Activated CD8-positive, alpha-beta T cell treated with anti-CD3 and anti-CD28 coated beads, Interleukin-2, amount 10 ng/mL, durations not matched to agents 7 days and 5 days (primary cell): ENCODE data around the gene NTNG1. TPM values are rescaled to one million over a fixed set of nuclear protein-coding genes. Genes with fewer than 3 reads are reported as not detected.
A peak's percentile ranks its signal among the peaks of the same experiment; 100 is the strongest.

ENCODE experiments used
- ATAC-seq: fragments of 150-1000 bp; cut with Tn5 transposase; one replicate; pipeline ENCODE4 v1.10.0; 2021; ENCODE audit warnings: moderate library complexity
- CTCF ChIA-PET: fragments of 350-600 bp; sonication (Branson Sonifier 250); formaldehyde crosslinking; loops from one replicate; lab custom pipeline; 2021; ENCODE audit warnings: antibody characterized with exemption; lab: Charles Lee
- POLR2A ChIA-PET: fragments of 350-600 bp; sonication (Branson Sonifier 250); formaldehyde crosslinking; loops from one replicate; lab custom pipeline; 2021; ENCODE audit warnings: antibody characterized with exemption; lab: Charles Lee
- DNase-seq: peaks from one replicate; pipeline ENCODE4 v3.0.0-alpha.2; 2020
- H3K27ac Mint-ChIP-seq: one replicate; pipeline ENCODE4 v1.8.0; 2021; ENCODE audit warnings: mild to moderate bottlenecking, mixed read lengths
- H3K27me3 Mint-ChIP-seq: one replicate; pipeline ENCODE4 v1.8.0; 2021; ENCODE audit warnings: low read depth, mixed read lengths
- H3K36me3 Mint-ChIP-seq: one replicate; pipeline ENCODE4 v1.8.0; 2021; ENCODE audit warnings: low read depth, mixed read lengths
- H3K4me1 Mint-ChIP-seq: one replicate; pipeline ENCODE4 v1.8.0; 2021; ENCODE audit warnings: low read depth, mixed read lengths
- H3K4me3 Mint-ChIP-seq: one replicate; pipeline ENCODE4 v1.8.0; 2021; ENCODE audit warnings: mild to moderate bottlenecking, mixed read lengths
- H3K9me3 Mint-ChIP-seq: one replicate; pipeline ENCODE4 v1.8.0; 2022; ENCODE audit warnings: mixed read lengths; ENCODE audit not compliant: insufficient read depth
- total RNA-seq, 2 experiments: library from RNA; stranded (reverse); gene quantifications; one replicate each; pipeline ENCODE4 v1.2.3, GENCODE V29; 2021

NTNG1 gene
- total RNA-seq, 2 experiments from 2014 or later, result not detected

GRCh38 chr1:107124694-107125093 is 16.1 kb upstream of the NTNG1 start:
- Mint-ChIP-seq H3K4me1 (no peaks in the 10 kb centered on the region), H3K36me3 (no peaks in the 10 kb centered on the region), H3K27me3 (peaks cover 1% of the 10 kb centered on the region), H3K9me3 (no peaks in the 10 kb centered on the region), H3K4me3 (no peak overlapping the region), H3K27ac (no peak overlapping the region)
- CTCF ChIA-PET, result no interaction called here
- POLR2A ChIA-PET, result no interaction called here
- ATAC-seq (no peak), DNase-seq (no peak)

GRCh38 chr1:107132195-107132594 is 8.6 kb upstream of the NTNG1 start:
- H3K27me3 Mint-ChIP-seq, result peaks cover 2% of the 10 kb centered on the region
- POLR2A ChIA-PET, result no interaction called here
- CTCF ChIA-PET, result no interaction called here

GRCh38 chr1:107132780-107133179 is 8.1 kb upstream of the NTNG1 start:
- POLR2A ChIA-PET, result no interaction called here
- Mint-ChIP-seq H3K4me3 (no peak overlapping the region), H3K4me1 (no peaks in the 10 kb centered on the region), H3K9me3 (no peaks in the 10 kb centered on the region), H3K27me3 (peaks cover 2% of the 10 kb centered on the region), H3K27ac (no peak overlapping the region), H3K36me3 (no peaks in the 10 kb centered on the region)
- DNase-seq (no peak), ATAC-seq (no peak)
- CTCF ChIA-PET, result no interaction called here

More at GRCh38 chr1:107132195-107132594, 8.6 kb upstream of the NTNG1 start:
- Mint-ChIP-seq H3K9me3 (no peaks in the 10 kb centered on the region), H3K36me3 (no peaks in the 10 kb centered on the region), H3K4me1 (no peaks in the 10 kb centered on the region), H3K27ac (no peak overlapping the region), H3K4me3 (no peak overlapping the region)
- DNase-seq (no peak), ATAC-seq (no peak)

GRCh38 chr1:107135463-107135862 is 5.4 kb upstream of the NTNG1 start:
- ATAC-seq, result no peak
- H3K36me3 Mint-ChIP-seq, result no peaks in the 10 kb centered on the region
- CTCF ChIA-PET, result no interaction called here
- H3K4me1 Mint-ChIP-seq, result peaks cover 11% of the 10 kb centered on the region
- no peak overlapping the region for H3K27ac Mint-ChIP-seq
- no peaks in the 10 kb centered on the region for H3K9me3 Mint-ChIP-seq
- no peak overlapping the region for H3K4me3 Mint-ChIP-seq
- POLR2A ChIA-PET, result no interaction called here
- H3K27me3 Mint-ChIP-seq, result peaks cover 16% of the 10 kb centered on the region
- no peak for DNase-seq

- Mint-ChIP-seq H3K27me3 (peaks cover 30% of the 10 kb centered on the region), H3K36me3 (no peaks in the 10 kb centered on the region), H3K9me3 (no peaks in the 10 kb centered on the region), H3K4me3 (no peak overlapping the region), H3K4me1 (peaks cover 21% of the 10 kb centered on the region), H3K27ac (no peak overlapping the region)
- ChIA-PET POLR2A (no interaction called here), CTCF (no interaction called here)
- DNase-seq (no peak), ATAC-seq (no peak)
These were observed 2.7 kb upstream of the NTNG1 start for GRCh38 chr1:107138166-107138565.

- no peak for DNase-seq
- ChIA-PET CTCF (no interaction called here), POLR2A (no interaction called here)
- H3K36me3 Mint-ChIP-seq, result no peaks in the 10 kb centered on the region
- H3K4me1 Mint-ChIP-seq, result peaks cover 21% of the 10 kb centered on the region
- peaks cover 30% of the 10 kb centered on the region for H3K27me3 Mint-ChIP-seq
- ATAC-seq, result no peak
- no peak overlapping the region for H3K27ac Mint-ChIP-seq
- no peaks in the 10 kb centered on the region for H3K9me3 Mint-ChIP-seq
- no peak overlapping the region for H3K4me3 Mint-ChIP-seq
These were observed 1.9 kb upstream of the NTNG1 start for GRCh38 chr1:107138767-107139445.

- Mint-ChIP-seq H3K9me3 (no peaks in the 10 kb centered on the region), H3K27me3 (peaks cover 30% of the 10 kb centered on the region)
- POLR2A ChIA-PET, result no interaction called here
These were observed 771 bp upstream of the NTNG1 start for GRCh38 chr1:107139833-107140702.

GRCh38 chr1:107141491-107142126 is 770 bp downstream of the NTNG1 start:
- Mint-ChIP-seq H3K4me3 (peak overlapping the region; percentile 72), H3K4me1 (peaks cover 21% of the 10 kb centered on the region), H3K27me3 (peaks cover 35% of the 10 kb centered on the region), H3K27ac (no peak overlapping the region), H3K36me3 (no peaks in the 10 kb centered on the region), H3K9me3 (no peaks in the 10 kb centered on the region)
- DNase-seq (no peak), ATAC-seq (peak; percentile 59)
- ChIA-PET CTCF (interaction anchor here (0.5 to 1.5 kb wide), 2 partner anchors 10 to 644 kb away, joined by 3 to 4 read pairs; no protein-coding TSS in a partner anchor), POLR2A (no interaction called here)

More at GRCh38 chr1:107139833-107140702, 771 bp upstream of the NTNG1 start:
- DNase-seq (peak; percentile 46), ATAC-seq (peak; percentile 76)
- CTCF ChIA-PET, result interaction anchor here (1.5 kb wide), 1 partner anchor 9 kb away, joined by 3 read pairs; no protein-coding TSS in a partner anchor
- Mint-ChIP-seq H3K4me3 (peak overlapping the region; percentile 72), H3K27ac (no peak overlapping the region), H3K4me1 (peaks cover 21% of the 10 kb centered on the region), H3K36me3 (no peaks in the 10 kb centered on the region)

- Mint-ChIP-seq H3K27ac (no peak overlapping the region), H3K4me1 (peaks cover 21% of the 10 kb centered on the region), H3K36me3 (no peaks in the 10 kb centered on the region), H3K9me3 (no peaks in the 10 kb centered on the region), H3K4me3 (peak overlapping the region; percentile 72), H3K27me3 (peaks cover 35% of the 10 kb centered on the region)
- DNase-seq (no peak), ATAC-seq (no peak)
- POLR2A ChIA-PET, result no interaction called here
- CTCF ChIA-PET, result interaction anchor here (1.2 to 1.3 kb wide), 2 partner anchors 9 to 86 kb away, joined by 3 to 4 read pairs; partner anchors contain the start of gene PRMT6
These were observed 1.3 kb downstream of the NTNG1 start for GRCh38 chr1:107142140-107142542.

GRCh38 chr1:107142666-107143065 is 1.8 kb downstream of the NTNG1 start:
- H3K27me3 Mint-ChIP-seq, result peaks cover 36% of the 10 kb centered on the region
- POLR2A ChIA-PET, result no interaction called here
- no peak for ATAC-seq
- H3K4me1 Mint-ChIP-seq, result peaks cover 21% of the 10 kb centered on the region
- no peaks in the 10 kb centered on the region for H3K36me3 Mint-ChIP-seq
- no peak for DNase-seq
- H3K4me3 Mint-ChIP-seq, result no peak overlapping the region
- no peak overlapping the region for H3K27ac Mint-ChIP-seq
- CTCF ChIA-PET, result interaction anchor here (1.2 to 1.3 kb wide), 2 partner anchors 9 to 86 kb away, joined by 3 to 4 read pairs; partner anchors contain the start of gene PRMT6
- no peaks in the 10 kb centered on the region for H3K9me3 Mint-ChIP-seq

GRCh38 chr1:107145637-107146036 is 4.8 kb downstream of the NTNG1 start:
- ATAC-seq (no peak), DNase-seq (no peak)
- no peak overlapping the region for H3K27ac Mint-ChIP-seq
- H3K9me3 Mint-ChIP-seq, result no peaks in the 10 kb centered on the region
- ChIA-PET CTCF (no interaction called here), POLR2A (no interaction called here)
- no peak overlapping the region for H3K4me3 Mint-ChIP-seq
- no peaks in the 10 kb centered on the region for H3K36me3 Mint-ChIP-seq
- peaks cover 9% of the 10 kb centered on the region for H3K4me1 Mint-ChIP-seq
- H3K27me3 Mint-ChIP-seq, result peaks cover 20% of the 10 kb centered on the region
